ENCODE results near the gene GFER.

DNA sequence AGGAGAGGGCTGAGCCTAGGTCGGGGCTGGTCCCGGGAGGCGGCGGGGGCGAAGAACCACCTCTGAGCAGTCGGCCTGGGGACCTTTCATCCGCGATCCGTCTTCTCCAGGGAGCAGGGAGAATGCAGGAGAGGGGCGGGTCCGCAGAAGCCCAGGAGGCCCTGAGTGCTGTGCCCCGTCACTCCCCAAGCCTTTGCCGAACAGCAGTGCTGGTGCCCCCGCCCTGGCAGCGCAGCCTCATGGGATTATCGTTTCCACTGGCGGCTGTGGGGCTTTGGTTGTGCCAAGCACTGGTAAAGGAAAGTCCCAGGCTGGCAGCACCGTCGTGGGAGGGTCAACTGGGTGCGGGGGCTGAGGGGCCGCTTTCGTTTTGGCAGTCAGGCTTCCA, 11.5 kb upstream of the GFER start:
- TF ChIP-seq EP300 (IDR thresholded peaks at IDR 0.05; ENCODE audit: borderline replicate concordance): no peak
- TF ChIP-seq REST (IDR thresholded peaks at IDR 0.05; ENCODE audit: low read depth): no peak
- TF ChIP-seq CEBPB (IDR thresholded peaks at IDR 0.05): no peak
- TF ChIP-seq YY1 (IDR thresholded peaks at IDR 0.05; ENCODE audit: low read depth): no peak
- no peak for TF ChIP-seq EGR1 (IDR thresholded peaks at IDR 0.05)
- no peak for TF ChIP-seq TCF12 (IDR thresholded peaks at IDR 0.05; ENCODE audit: low read depth)
- TF ChIP-seq CREB1 (IDR thresholded peaks at IDR 0.05; ENCODE audit: low read depth): no peak
- TF ChIP-seq MAX (IDR thresholded peaks at IDR 0.05): no peak
- TF ChIP-seq TAF1 (IDR thresholded peaks at IDR 0.05; ENCODE audit: low read depth): no peak
- TF ChIP-seq RAD21 (IDR thresholded peaks at IDR 0.05; ENCODE audit: low read depth): no peak
- TF ChIP-seq TEAD4 (IDR thresholded peaks at IDR 0.05): no peak

Measured in Ishikawa (cell line).